Body of pancreas (tissue), 4 donors: ENCODE data around the gene MAPK8. TPM values are rescaled to one million over a fixed set of nuclear protein-coding genes. Genes with fewer than 3 reads are reported as not detected.

Experiments
- ATAC-seq: fragments of 150-250 bp; one replicate; pipeline ENCODE4 v1.9.1; 2016
- DNase-seq, 4 donors: peaks; one replicate each; pipeline ENCODE4 v3.0.0-alpha.2; 2019
- H3K27ac ChIP-seq, 4 donors: fragments of 200-600 bp; sonication (generic); 1 replicate in 3 of 4; 2 replicates in 1 of 4; pipeline versions ENCODE4 v1.5.1 to v1.6.1; 2016 to 2019; ENCODE audit warnings: mild to moderate bottlenecking in 1 of 4, mixed read lengths in 1 of 4, moderate library complexity in 1 of 4
- H3K27me3 ChIP-seq, 2 donors: fragments of 200-600 bp; sonication (generic); one replicate each; pipeline ENCODE4 v1.6.0; 2016; ENCODE audit warnings: mild to moderate bottlenecking in 1 of 2
- H3K36me3 ChIP-seq, 2 donors: fragments of 200-600 bp; sonication (generic); replicated peaks in 1 of 2; 2 replicates each; pipeline ENCODE4 v1.5.1; 2016; ENCODE audit warnings: low read depth in 2 of 2; ENCODE audit not compliant: insufficient read depth in 1 of 2
- H3K4me1 ChIP-seq: fragments of 200-600 bp; sonication (generic); one replicate; pipeline ENCODE4 v1.6.0; 2016
- H3K4me3 ChIP-seq, 2 donors: fragments of 200-600 bp; sonication (generic); 1 replicate in 1 of 2; 2 replicates in 1 of 2; pipeline ENCODE4 v1.5.1; 2016 to 2019
- H3K9me3 ChIP-seq, 3 donors: fragments of 200-600 bp; sonication (generic); 1 replicate in 2 of 3; 2 replicates in 1 of 3; pipeline ENCODE4 v1.5.1; 2016
- POLR2A ChIP-seq, 3 donors: fragments of 450-650 bp; IDR thresholded peaks; one replicate each; pipeline ENCODE4 v1.6.1; 2016; ENCODE audit warnings: antibody characterized with exemption in 3 of 3, mild to moderate bottlenecking in 2 of 3
- WGBS, 2 donors: methylation state at CpG; one replicate each; pipeline ENCODE4 v1.1.5; 2017; 5-methylcytosine and 5-hydroxymethylcytosine counted together
- intact Hi-C: fragments of 100-400 bp; cut with DNase I; formaldehyde crosslinking; loops from one replicate; pipeline ENCODE4 v1.15.1; 2023
- total RNA-seq, 2 donors: library from RNA; depleted of rRNA; stranded (reverse); fragments of >200 nt; gene quantifications; one replicate each; pipeline ENCODE4 v1.1.0, GENCODE V29; 2016
- TF ChIP-seq, protein P1 (sequence below), 7 experiments: fragments of 450-650 bp in 4 of 7; fragments of 200-600 bp in 3 of 7; sonication (generic) in 3 of 7; IDR thresholded peaks; one replicate each; pipeline ENCODE4 v1.5.1; 2016 to 2019; ENCODE audit warnings: antibody characterized with exemption in 7 of 7

MAPK8 gene
- total RNA-seq, 2 donors from 2014 or later, result 16.1 to 22.7 TPM

- no peaks in the 10 kb centered on the region for H3K36me3 ChIP-seq
- DNase-seq, result peak in 1 of 4 donors; percentile 3
- intact Hi-C loops, result no loop called here
- no peaks in the 10 kb centered on the region for H3K9me3 ChIP-seq
- H3K4me3 ChIP-seq, result no peak overlapping the region
- 74 to 80% methylated on average over 11 to 15 of the region's 15 CpGs for WGBS, 2 donors
- no peak for TF ChIP-seq POLR2A (IDR thresholded peaks at IDR 0.05)
- TF ChIP-seq, protein P1, sequence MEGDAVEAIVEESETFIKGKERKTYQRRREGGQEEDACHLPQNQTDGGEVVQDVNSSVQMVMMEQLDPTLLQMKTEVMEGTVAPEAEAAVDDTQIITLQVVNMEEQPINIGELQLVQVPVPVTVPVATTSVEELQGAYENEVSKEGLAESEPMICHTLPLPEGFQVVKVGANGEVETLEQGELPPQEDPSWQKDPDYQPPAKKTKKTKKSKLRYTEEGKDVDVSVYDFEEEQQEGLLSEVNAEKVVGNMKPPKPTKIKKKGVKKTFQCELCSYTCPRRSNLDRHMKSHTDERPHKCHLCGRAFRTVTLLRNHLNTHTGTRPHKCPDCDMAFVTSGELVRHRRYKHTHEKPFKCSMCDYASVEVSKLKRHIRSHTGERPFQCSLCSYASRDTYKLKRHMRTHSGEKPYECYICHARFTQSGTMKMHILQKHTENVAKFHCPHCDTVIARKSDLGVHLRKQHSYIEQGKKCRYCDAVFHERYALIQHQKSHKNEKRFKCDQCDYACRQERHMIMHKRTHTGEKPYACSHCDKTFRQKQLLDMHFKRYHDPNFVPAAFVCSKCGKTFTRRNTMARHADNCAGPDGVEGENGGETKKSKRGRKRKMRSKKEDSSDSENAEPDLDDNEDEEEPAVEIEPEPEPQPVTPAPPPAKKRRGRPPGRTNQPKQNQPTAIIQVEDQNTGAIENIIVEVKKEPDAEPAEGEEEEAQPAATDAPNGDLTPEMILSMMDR (IDR thresholded peaks at IDR 0.05), result no peak
- ATAC-seq, result no peak
- H3K27ac ChIP-seq, result no peak overlapping the region
- peaks cover 10% of the 10 kb centered on the region for H3K4me1 ChIP-seq
- no peaks in the 10 kb centered on the region for H3K27me3 ChIP-seq
Observed at GRCh38 chr10:48451969-48452878, 145.7 kb downstream of the MAPK8 start.

DNA sequence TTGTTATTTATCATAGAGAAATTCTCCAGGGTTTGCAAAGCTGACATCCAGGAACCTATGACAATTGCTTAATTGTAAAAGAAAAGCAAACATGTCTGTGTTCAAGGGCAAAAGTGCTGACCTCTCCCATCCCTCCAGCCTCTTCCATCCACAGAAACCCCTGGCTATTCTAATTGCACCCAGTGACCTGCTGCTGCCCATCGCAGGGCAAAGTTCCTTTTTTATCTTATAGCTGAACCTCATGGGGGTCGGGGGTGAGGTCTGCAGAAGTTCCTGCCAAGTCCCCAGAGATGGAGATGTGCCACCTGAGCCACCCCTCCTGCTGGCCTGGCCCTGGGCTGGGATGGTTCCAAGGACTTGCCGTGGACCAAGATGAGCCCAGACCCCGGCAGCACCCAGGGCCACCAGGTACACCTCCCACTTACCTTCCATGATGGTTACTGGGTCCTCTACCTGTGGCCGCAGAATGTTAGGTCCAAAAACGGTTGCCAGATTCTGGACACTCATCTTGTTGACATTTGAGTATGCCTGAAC is 146.5 kb downstream of the MAPK8 start:
- H3K4me1 ChIP-seq, result peaks cover 10% of the 10 kb centered on the region
- ATAC-seq, result no peak
- TF ChIP-seq, protein P1 (IDR thresholded peaks at IDR 0.05), result no peak
- no peak for TF ChIP-seq POLR2A (IDR thresholded peaks at IDR 0.05)
- H3K27ac ChIP-seq, result no peak overlapping the region
- peak in 1 of 4 donors; percentile 12 for DNase-seq
- intact Hi-C loops, result no loop called here
- WGBS, 2 donors, result 66 to 80% methylated on average over 5 to 6 of the region's 6 CpGs
- H3K27me3 ChIP-seq, result no peaks in the 10 kb centered on the region
- H3K4me3 ChIP-seq, result no peak overlapping the region
- no peaks in the 10 kb centered on the region for H3K9me3 ChIP-seq
- no peaks in the 10 kb centered on the region for H3K36me3 ChIP-seq

GRCh38 chr10:48453451-48454301 is 147.2 kb downstream of the MAPK8 start:
- Histone ChIP-seq H3K9me3 (no peaks in the 10 kb centered on the region), H3K4me1 (peaks cover 10% of the 10 kb centered on the region), H3K4me3 (no peak overlapping the region), H3K27ac (no peak overlapping the region), H3K36me3 (no peaks in the 10 kb centered on the region), H3K27me3 (no peaks in the 10 kb centered on the region)
- intact Hi-C loops, result no loop called here
- TF ChIP-seq, protein P1 (IDR thresholded peaks at IDR 0.05), result no peak
- no peak for TF ChIP-seq POLR2A (IDR thresholded peaks at IDR 0.05)
- WGBS, 2 donors, result 77 to 80% methylated on average over 19 of the region's 19 CpGs
- ATAC-seq (no peak), DNase-seq (peak in 1 of 4 donors; percentile 6)

GRCh38 chr10:48454302-48455054 is 148.0 kb downstream of the MAPK8 start:
- TF ChIP-seq POLR2A (IDR thresholded peaks at IDR 0.05), result no peak
- TF ChIP-seq, protein P1 (IDR thresholded peaks at IDR 0.05), result no peak
- DNase-seq (peak in 2 of 4 donors; percentile 4 to 16), ATAC-seq (no peak)
- peaks cover 10% of the 10 kb centered on the region for H3K4me1 ChIP-seq
- H3K27ac ChIP-seq, result no peak overlapping the region
- no peak overlapping the region for H3K4me3 ChIP-seq
- no peaks in the 10 kb centered on the region for H3K9me3 ChIP-seq
- H3K27me3 ChIP-seq, result no peaks in the 10 kb centered on the region
- 28 to 33% methylated on average over 8 to 12 of the region's 12 CpGs for WGBS, 2 donors
- intact Hi-C loops, result no loop called here
- H3K36me3 ChIP-seq, result no peaks in the 10 kb centered on the region
